ENCODE data around the gene NT5DC1.

Gene NT5DC1

GRCh38 chr6:116244284-116244683 lies 143.6 kb downstream of the NT5DC1 start:
- DNase-seq (ENCODE audit: low spot score): no peak

GRCh38 chr6:116246089-116246488 lies 145.4 kb downstream of the NT5DC1 start:
- peak; percentile 53 for DNase-seq (ENCODE audit: low spot score)

GRCh38 chr6:116247285-116247684 lies 146.6 kb downstream of the NT5DC1 start:
- no peak for DNase-seq (ENCODE audit: low spot score)

- no peak for DNase-seq (ENCODE audit: low spot score)
Measured at GRCh38 chr6:116248577-116248976, 147.9 kb downstream of the NT5DC1 start.

GRCh38 chr6:116251568-116252384 lies 151.1 kb downstream of the NT5DC1 start:
- DNase-seq (ENCODE audit: low spot score): peak; percentile 24

- no peak for DNase-seq (ENCODE audit: low spot score)
Measured at GRCh38 chr6:116253188-116253504, 152.5 kb downstream of the NT5DC1 start.

GRCh38 chr6:116253505-116254296 lies 153.0 kb downstream of the NT5DC1 start, which contains the start of gene TSPYL4:
TSPYL4 (minus strand) TSS chr6:116254075; CDS start chr6:116254008, 67 bp downstream.
- peak; percentile 88 for DNase-seq (ENCODE audit: low spot score)

GRCh38 chr6:116254297-116255056 lies 153.8 kb downstream of the NT5DC1 start:
- DNase-seq (ENCODE audit: low spot score): no peak

- no peak for DNase-seq (ENCODE audit: low spot score)
Measured at GRCh38 chr6:116255246-116255800, 154.7 kb downstream of the NT5DC1 start.

GRCh38 chr6:116256694-116257093 lies 156.0 kb downstream of the NT5DC1 start:
- DNase-seq (ENCODE audit: low spot score): no peak

GRCh38 chr6:116258520-116258919 lies 157.9 kb downstream of the NT5DC1 start:
- no peak for DNase-seq (ENCODE audit: low spot score)

- DNase-seq (ENCODE audit: low spot score): no peak
Measured at GRCh38 chr6:116263353-116263752, 162.7 kb downstream of the NT5DC1 start.

- no peak for DNase-seq (ENCODE audit: low spot score)
Measured at GRCh38 chr6:116265041-116265829, 164.6 kb downstream of the NT5DC1 start.

- no peak for DNase-seq (ENCODE audit: low spot score)
Measured at GRCh38 chr6:116266803-116267202, 166.2 kb downstream of the NT5DC1 start.

- DNase-seq (ENCODE audit: low spot score): no peak
Measured at GRCh38 chr6:116267836-116268588, 167.4 kb downstream of the NT5DC1 start.

- peak; percentile 36 for DNase-seq (ENCODE audit: low spot score)
Measured at GRCh38 chr6:116268589-116269293, 168.1 kb downstream of the NT5DC1 start.

GRCh38 chr6:116271149-116271708 lies 170.6 kb downstream of the NT5DC1 start:
- no peak for DNase-seq (ENCODE audit: low spot score)

- DNase-seq (ENCODE audit: low spot score): no peak
Measured at GRCh38 chr6:116277124-116277523, 176.5 kb downstream of the NT5DC1 start.

GRCh38 chr6:116278481-116278829 lies 177.8 kb downstream of the NT5DC1 start:
- no peak for DNase-seq (ENCODE audit: low spot score)

- DNase-seq (ENCODE audit: low spot score): peak; percentile 24
Measured at GRCh38 chr6:116278854-116279231, 178.2 kb downstream of the NT5DC1 start.

Measured in AG08396 (cell line).